SU-DHL-6 (cell line): Measurements from ENCODE around the gene FAM209A.

ENCODE experiments used
- CTCF ChIP-seq: fragments of 200-600 bp; sonication (generic); IDR thresholded peaks from one replicate; pipeline ENCODE4 v1.5.1; 2017; ENCODE audit warnings: antibody characterized with exemption, mild to moderate bottlenecking, low read length, moderate library complexity; ENCODE audit not compliant: insufficient read depth, poor library complexity, severe bottlenecking
- EZH2phosphoT487 ChIP-seq: fragments of 200-600 bp; sonication (generic), shearing (Covaris generic); conservative IDR thresholded peaks from 2 replicates; pipeline ENCODE4 v1.6.1; 2018; ENCODE audit warnings: mild to moderate bottlenecking, antibody characterized with exemption, low read length, moderate library complexity, mixed read lengths

- no peak for TF ChIP-seq CTCF
- TF ChIP-seq EZH2phosphoT487, result no peak
These were observed 11.1 kb upstream of the FAM209A start for GRCh38 chr20:56513161-56514150.
